ENCODE results near the gene SUN5. TPM values are rescaled to one million over a fixed set of nuclear protein-coding genes. Genes with fewer than 3 reads are reported as not detected.

SUN5 gene
- total and polyA plus RNA-seq, 2 donors (not counting 3 experiments of a cell fraction or from before 2014, with no cell fraction given) = not detected

- no peaks in the 10 kb centered on the region for H3K9me3 ChIP-seq (replicated peaks; ENCODE audit: control insufficient read depth, insufficient read depth, low read length)
- no peaks in the 10 kb centered on the region for H3K36me3 ChIP-seq (ENCODE audit: control insufficient read depth in 2 of 2, extremely low read depth in 1 of 2, insufficient read depth in 2 of 2, low read length in 2 of 2)
- H3K79me2 ChIP-seq (ENCODE audit: control insufficient read depth, insufficient read depth, low read length) = no peaks in the 10 kb centered on the region
- H3K27ac ChIP-seq (ENCODE audit: insufficient read depth, low read depth, low read length) = no peak overlapping the region
- no peaks in the 10 kb centered on the region for H3K9me1 ChIP-seq (replicated peaks; ENCODE audit: control insufficient read depth, extremely low read depth, insufficient read depth, low read length)
- dilution Hi-C loops (cut with MboI; ENCODE audit: extremely low pct_ligation_motif_present, low sequenced_read_pairs) = no loop called here
- no peak overlapping the region for H3K9ac ChIP-seq (replicated peaks; ENCODE audit: extremely low read depth, insufficient read depth, low read length)
- H3K4me1 ChIP-seq (ENCODE audit: control insufficient read depth, extremely low read depth, insufficient read depth, low read length) = no peaks in the 10 kb centered on the region
- H3K4me3 ChIP-seq (replicated peaks in 1 of 3; ENCODE audit: insufficient read depth in 1 of 3, low read depth in 1 of 3, low read length in 3 of 3) = no peak overlapping the region
- BruUV-seq (replicated peaks) = no TSS peak
- H4K20me1 ChIP-seq (replicated peaks; ENCODE audit: control insufficient read depth, extremely low read depth, insufficient read depth, low read length) = no peaks in the 10 kb centered on the region
- FAIRE-seq (no peak), DNase-seq (ENCODE audit: low read depth, low spot score) (no peak)
- H3K27me3 ChIP-seq (ENCODE audit: control insufficient read depth in 2 of 2, insufficient read depth in 2 of 2, low read length in 2 of 2) = peaks cover 2 to 4% of the 10 kb centered on the region in 2 experiments
- no peak overlapping the region for H3K4me2 ChIP-seq (ENCODE audit: insufficient read depth, low read length)
- intact Hi-C loops (cut with micrococcal nuclease) = no loop called here
- TF ChIP-seq JUN (IDR thresholded peaks at IDR 0.05; ENCODE audit: borderline replicate concordance, insufficient read depth, insufficient read length, low read depth) = no peak
- TF ChIP-seq CTCF (IDR thresholded peaks at IDR 0.05; ENCODE audit: extremely low read depth in 1 of 2, insufficient read depth in 1 of 2, low read depth in 1 of 2, low read length in 2 of 2) = no peak
- no peak for TF ChIP-seq EZH2 (IDR thresholded peaks at IDR 0.05; ENCODE audit: borderline replicate concordance, low read depth, low read length, severe bottlenecking)
- TF ChIP-seq POLR2A (IDR thresholded peaks at IDR 0.05; ENCODE audit: low read depth, low read length) = no peak
- no peak for TF ChIP-seq MYC (IDR thresholded peaks at IDR 0.05; ENCODE audit: low read depth, low read length)
- no peak for TF ChIP-seq FOS (IDR thresholded peaks at IDR 0.05; ENCODE audit: borderline replicate concordance, insufficient read depth, low read length)
- TF ChIP-seq POLR2AphosphoS5 (IDR thresholded peaks at IDR 0.05; ENCODE audit: insufficient read depth, low read depth, low read length) = no peak
- TF ChIP-seq MAX (IDR thresholded peaks at IDR 0.05; ENCODE audit: insufficient read depth, insufficient read length) = no peak
- H2AFZ ChIP-seq (ENCODE audit: low read depth, low read length) = no peak overlapping the region
- ChIA-PET CTCF (interaction anchor here (0.9 to 1.6 kb wide), 3 partner anchors 8 to 26 kb away, joined by 3 to 4 read pairs (median 3); partner anchors contain the start of gene SUN5), POLR2A (no interaction called here)
Observed at GRCh38 chr20:32987044-32987825, 17.0 kb downstream of the SUN5 start.
